ENCODE data around the gene CTDSP2.
A peak's percentile ranks its signal among the peaks of the same experiment; 100 is the strongest.

The CTDSP2 gene

DNA sequence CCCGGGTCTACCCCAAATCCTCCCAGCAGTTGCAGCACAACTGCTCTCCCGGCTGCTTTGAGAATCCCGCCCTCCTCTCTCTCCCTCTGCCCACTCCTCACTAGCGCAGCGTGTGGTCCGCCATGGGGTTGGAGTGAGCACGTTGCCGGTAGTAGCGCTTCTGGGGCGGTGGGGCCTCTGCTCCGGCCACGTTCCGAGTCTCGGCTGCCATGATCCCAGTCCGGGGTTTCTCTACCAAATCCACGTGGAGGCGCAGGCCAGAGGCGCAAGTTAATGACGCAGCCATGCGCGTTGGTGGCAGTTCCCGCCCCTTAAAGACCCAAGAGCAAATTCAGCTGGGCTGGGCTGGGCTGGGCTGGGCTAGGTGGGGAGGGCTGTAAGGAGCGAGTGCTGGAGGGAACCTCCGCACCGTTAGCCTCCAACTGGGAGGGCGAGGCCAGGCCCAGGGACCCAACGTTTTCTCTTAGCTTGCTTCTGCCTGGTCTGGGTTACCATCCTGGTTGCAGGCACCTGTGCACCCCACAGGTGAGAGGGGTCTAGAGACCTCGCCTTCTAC lies 74.6 kb downstream of the CTDSP2 start, which contains the start of gene METTL1:
TSS of gene METTL1 (minus strand) at position 233 of the 556 bp plus-strand sequence. CDS start at position 211, 22 bp downstream.
- DNase-seq (ENCODE audit: low spot score in 2 of 2) (peak; percentile 67 to 85), ATAC-seq (replicated peaks; ENCODE audit: extremely low read depth, poor library complexity, severe bottlenecking) (peak; percentile 91)
- peak within 1 kb of the TSS; percentile 98 for H3K4me3 Mint-ChIP-seq
- H3K4me1 Mint-ChIP-seq, result peaks cover 14% of the 10 kb centered on the region
- H3K27ac Mint-ChIP-seq (ENCODE audit: low read depth), result peak within 1 kb of the TSS; percentile 97
- peaks cover 10% of the 10 kb centered on the region for H3K36me3 Mint-ChIP-seq (ENCODE audit: insufficient read depth)
- H3K27me3 Mint-ChIP-seq, result peaks cover 4% of the 10 kb centered on the region
- H3K9me3 Mint-ChIP-seq, result no peaks in the 10 kb centered on the region

- peak; percentile 62 for ATAC-seq (replicated peaks; ENCODE audit: extremely low read depth, poor library complexity, severe bottlenecking)
- Mint-ChIP-seq H3K9me3 (no peaks in the 10 kb centered on the region), H3K4me3 (peak overlapping the region; percentile 98), H3K4me1 (peaks cover 20% of the 10 kb centered on the region), H3K36me3 (ENCODE audit: insufficient read depth) (peaks cover 10% of the 10 kb centered on the region), H3K27me3 (peaks cover 10% of the 10 kb centered on the region), H3K27ac (ENCODE audit: low read depth) (peak overlapping the region; percentile 97)
- DNase-seq (ENCODE audit: low spot score in 2 of 2), result peak in 1 of 2 donors; percentile 70
Observed at GRCh38 chr12:57771236-57771872, 75.2 kb downstream of the CTDSP2 start.

DNA sequence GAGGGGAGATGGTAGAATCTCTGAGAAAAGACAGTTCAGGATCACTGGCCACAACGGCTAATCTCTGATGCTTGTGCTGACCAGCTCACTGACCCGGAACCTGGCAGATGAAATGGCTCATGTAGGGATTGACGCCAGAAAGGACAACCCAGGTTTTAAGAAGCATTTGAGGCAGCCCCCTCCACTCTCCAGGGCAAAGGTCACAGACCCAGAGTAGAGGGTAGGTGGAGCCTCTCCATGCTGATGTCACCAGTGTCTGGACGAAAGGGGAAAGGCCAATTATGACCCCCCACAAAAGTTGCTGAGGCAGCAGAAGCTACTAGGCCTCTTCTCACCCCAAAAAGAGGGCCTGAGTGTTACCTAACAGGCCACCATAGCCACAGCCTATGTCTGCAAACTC lies 75.8 kb downstream of the CTDSP2 start:
- H3K27me3 Mint-ChIP-seq, result peaks cover 13% of the 10 kb centered on the region
- no peak overlapping the region for H3K27ac Mint-ChIP-seq (ENCODE audit: low read depth)
- peaks cover 23% of the 10 kb centered on the region for H3K4me1 Mint-ChIP-seq
- no peaks in the 10 kb centered on the region for H3K9me3 Mint-ChIP-seq
- no peak for ATAC-seq (replicated peaks; ENCODE audit: extremely low read depth, poor library complexity, severe bottlenecking)
- H3K4me3 Mint-ChIP-seq, result peak overlapping the region; percentile 98
- no peak for DNase-seq (ENCODE audit: low spot score in 2 of 2)
- H3K36me3 Mint-ChIP-seq (ENCODE audit: insufficient read depth), result peaks cover 10% of the 10 kb centered on the region
